Colonic mucosa (tissue), 4 donors: ENCODE measurements around the gene TNFSF13. TPM values are rescaled to one million over a fixed set of nuclear protein-coding genes. Genes with fewer than 3 reads are reported as not detected.

Source experiments
- DNase-seq: peaks from one replicate; pipeline ENCODE4 v3.0.0-alpha.2; 2020
- H3K27ac ChIP-seq: fragments of 200-600 bp; one replicate; pipeline ENCODE4 v1.8.0; 2021
- H3K27me3 ChIP-seq: fragments of 200-600 bp; one replicate; pipeline ENCODE4 v1.8.0; 2021
- H3K36me3 ChIP-seq: fragments of 200-600 bp; one replicate; pipeline ENCODE4 v1.8.0; 2021
- H3K4me1 ChIP-seq: fragments of 200-600 bp; one replicate; pipeline ENCODE4 v1.8.0; 2021; ENCODE audit warnings: mild to moderate bottlenecking
- H3K4me3 ChIP-seq: fragments of 200-600 bp; one replicate; pipeline ENCODE4 v1.8.0; 2021
- H3K9ac ChIP-seq, 2 donors: one replicate each; pipeline ENCODE4 v1.7.0; 2013; ENCODE audit warnings: control low read depth in 2 of 2, low read depth in 2 of 2, low read length in 2 of 2
- H3K9me3 ChIP-seq: fragments of 200-600 bp; one replicate; pipeline ENCODE4 v1.8.0; 2021
- CTCF ChIP-seq: fragments of 200-600 bp; IDR thresholded peaks from one replicate; pipeline ENCODE4 v1.8.0; 2022; ENCODE audit warnings: antibody characterized with exemption, mild to moderate bottlenecking
- intact Hi-C: fragments of 100-400 bp; cut with DNase I; formaldehyde crosslinking; loops from one replicate; pipeline ENCODE4 v1.14.1; 2022
- total RNA-seq, 2 donors: library from RNA; stranded (reverse); fragmentation: NEBNext Ultra II Directional in 1 of 2; extraction: Animal tissue kit (Norgen Biotek cat#: 25700) in 1 of 2; gene quantifications; one replicate each; pipeline ENCODE4 v1.2.1, GENCODE V29; 2021
- donor health status: healthy.
- donor health status: DM: no; HTN: no; CAD: no.
- donor health status: DM: no; HTN: no; CAD: no.

TNFSF13 gene
- total RNA-seq, 2 donors from 2014 or later, result 67.5 to 125 TPM

- Histone ChIP-seq H3K4me3 (peak overlapping the region; percentile 43), H3K27ac (peak overlapping the region; percentile 95), H3K9me3 (no peaks in the 10 kb centered on the region), H3K9ac (peak overlapping the region; percentile 71 to 100), H3K4me1 (peaks cover 25% of the 10 kb centered on the region), H3K36me3 (no peaks in the 10 kb centered on the region), H3K27me3 (no peaks in the 10 kb centered on the region)
- TF ChIP-seq CTCF, result no peak
- intact Hi-C loops, result loop anchor here (2.0 to 10.0 kb wide), 2 partner anchors 45 to 205 kb away; partner anchors contain the start of genes KCTD11 and TMEM95
- DNase-seq, result peak; percentile 83
These were observed 996 bp downstream of the TNFSF13 start for GRCh38 chr17:7559320-7560171.

GRCh38 chr17:7560172-7561027, 1.9 kb downstream of the TNFSF13 start:
- TF ChIP-seq CTCF, result peak; percentile 47
- no peaks in the 10 kb centered on the region for H3K9me3 ChIP-seq
- no peaks in the 10 kb centered on the region for H3K36me3 ChIP-seq
- intact Hi-C loops, result loop anchor here (2.0 to 10.0 kb wide), 2 partner anchors 46 to 206 kb away; partner anchors contain the start of genes KCTD11 and TMEM95
- DNase-seq, result peak; percentile 87
- peak overlapping the region; percentile 43 for H3K4me3 ChIP-seq
- H3K4me1 ChIP-seq, result peaks cover 25% of the 10 kb centered on the region
- H3K9ac ChIP-seq, result peak overlapping the region; percentile 70 to 100
- no peaks in the 10 kb centered on the region for H3K27me3 ChIP-seq
- peak overlapping the region; percentile 95 for H3K27ac ChIP-seq

GRCh38 chr17:7561028-7561575, 2.6 kb downstream of the TNFSF13 start:
- H3K4me1 ChIP-seq, result peaks cover 25% of the 10 kb centered on the region
- no peaks in the 10 kb centered on the region for H3K36me3 ChIP-seq
- no peaks in the 10 kb centered on the region for H3K27me3 ChIP-seq
- H3K4me3 ChIP-seq, result peak overlapping the region; percentile 95
- peak overlapping the region; percentile 95 for H3K27ac ChIP-seq
- H3K9ac ChIP-seq, result peak overlapping the region; percentile 70 to 100
- intact Hi-C loops, result loop anchor here (2.0 to 10.0 kb wide), 2 partner anchors 46 to 206 kb away; partner anchors contain the start of genes KCTD11 and TMEM95
- no peaks in the 10 kb centered on the region for H3K9me3 ChIP-seq
- peak; percentile 97 for DNase-seq
- TF ChIP-seq CTCF, result peak; percentile 79

- Histone ChIP-seq H3K9ac (peak within 1 kb of the TSS; percentile 84 to 100), H3K27ac (peak within 1 kb of the TSS; percentile 95), H3K4me1 (peaks cover 25% of the 10 kb centered on the region), H3K4me3 (peak within 1 kb of the TSS; percentile 95), H3K36me3 (no peaks in the 10 kb centered on the region), H3K27me3 (no peaks in the 10 kb centered on the region), H3K9me3 (no peaks in the 10 kb centered on the region)
- TF ChIP-seq CTCF, result no peak
- peak; percentile 88 for DNase-seq
- intact Hi-C loops, result loop anchor here (2.0 to 10.0 kb wide), 2 partner anchors 47 to 207 kb away; partner anchors contain the start of genes KCTD11 and TMEM95
These were observed 3.1 kb downstream of the TNFSF13 start, which contains the start of gene SENP3 for GRCh38 chr17:7561589-7562207. Gene SENP3 (plus strand): TSS chr17:7561919. CDS start chr17:7563077, 1,158 bp downstream.
